HG02642 (cell line): Measurements from ENCODE around the gene CBFA2T3.

Source experiments
- ATAC-seq: cut with Tn5 transposase; IDR thresholded peaks from one replicate; pipeline ENCODE4 v1.9.1; 2021; ENCODE audit warnings: mild to moderate bottlenecking; ENCODE audit not compliant: unreplicated experiment, poor library complexity

The CBFA2T3 gene

DNA sequence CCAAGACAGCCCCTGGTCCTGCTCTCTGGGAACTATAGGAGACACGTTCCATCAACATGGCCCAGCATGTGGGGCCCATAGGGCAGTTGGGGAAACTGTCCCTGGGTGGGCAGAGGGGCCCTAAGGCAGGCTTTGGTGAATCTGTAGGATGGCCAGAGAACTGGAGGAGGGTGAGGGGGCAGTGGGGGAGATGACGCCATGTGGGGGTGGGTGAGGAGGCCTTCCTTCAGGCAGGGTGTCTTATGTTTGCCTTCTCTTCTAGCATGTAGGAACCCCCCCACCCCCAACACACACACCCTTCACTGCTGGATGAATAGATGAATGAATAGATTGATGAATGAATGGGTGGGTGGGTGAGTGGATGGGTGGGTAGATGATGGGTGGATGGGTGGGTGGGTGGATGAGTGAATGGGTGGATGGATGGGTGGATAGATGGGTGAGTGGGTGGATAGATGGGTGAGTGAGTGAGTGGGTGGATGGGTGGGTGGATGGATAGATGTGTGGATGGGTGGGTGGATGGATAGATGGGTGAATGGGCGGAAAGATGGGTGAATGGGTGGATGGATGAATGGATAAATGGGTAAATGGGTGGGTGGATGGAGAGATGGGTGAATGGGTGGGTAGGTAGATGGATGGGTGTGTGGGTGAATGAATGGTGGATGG lies 2.5 kb upstream of the CBFA2T3 start:
- no peak for ATAC-seq

DNA sequence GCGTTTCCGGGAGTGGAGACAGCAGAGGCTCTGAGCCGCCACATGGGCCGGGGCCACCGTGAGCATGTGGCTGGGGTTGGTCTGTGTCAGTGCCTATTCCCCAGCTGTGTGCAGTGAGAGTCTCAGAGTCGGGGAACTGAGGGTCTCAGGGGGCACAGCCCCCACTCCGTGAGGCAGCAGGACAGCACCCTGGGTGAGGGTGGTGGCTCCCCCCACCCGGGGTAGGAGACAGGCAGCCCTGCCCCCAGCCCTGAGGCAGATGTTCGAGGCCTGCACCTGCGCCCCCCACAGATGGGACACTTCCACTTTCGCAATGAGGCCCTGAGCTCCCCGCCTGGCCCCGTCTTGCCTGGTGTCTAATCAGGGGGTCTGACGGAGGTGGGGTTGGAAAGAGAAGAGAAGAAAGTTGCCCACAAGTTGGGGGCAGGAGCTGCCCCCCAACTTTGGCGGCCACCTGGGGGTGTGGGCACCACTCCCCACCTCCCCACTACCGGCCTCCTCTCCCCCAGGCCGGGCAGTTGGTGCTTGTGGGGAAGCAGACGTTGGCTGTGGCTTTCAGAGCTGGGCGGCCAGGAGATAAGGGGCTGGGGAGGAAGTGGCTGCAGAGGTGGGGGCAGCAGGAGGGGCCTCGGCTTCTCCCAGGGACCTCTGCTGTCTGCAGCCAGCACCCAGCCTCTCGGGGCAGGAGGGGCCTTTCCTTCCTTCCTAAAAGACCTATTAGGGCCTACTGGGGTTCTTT lies 1.8 kb upstream of the CBFA2T3 start:
- ATAC-seq, result peak; percentile 39

DNA sequence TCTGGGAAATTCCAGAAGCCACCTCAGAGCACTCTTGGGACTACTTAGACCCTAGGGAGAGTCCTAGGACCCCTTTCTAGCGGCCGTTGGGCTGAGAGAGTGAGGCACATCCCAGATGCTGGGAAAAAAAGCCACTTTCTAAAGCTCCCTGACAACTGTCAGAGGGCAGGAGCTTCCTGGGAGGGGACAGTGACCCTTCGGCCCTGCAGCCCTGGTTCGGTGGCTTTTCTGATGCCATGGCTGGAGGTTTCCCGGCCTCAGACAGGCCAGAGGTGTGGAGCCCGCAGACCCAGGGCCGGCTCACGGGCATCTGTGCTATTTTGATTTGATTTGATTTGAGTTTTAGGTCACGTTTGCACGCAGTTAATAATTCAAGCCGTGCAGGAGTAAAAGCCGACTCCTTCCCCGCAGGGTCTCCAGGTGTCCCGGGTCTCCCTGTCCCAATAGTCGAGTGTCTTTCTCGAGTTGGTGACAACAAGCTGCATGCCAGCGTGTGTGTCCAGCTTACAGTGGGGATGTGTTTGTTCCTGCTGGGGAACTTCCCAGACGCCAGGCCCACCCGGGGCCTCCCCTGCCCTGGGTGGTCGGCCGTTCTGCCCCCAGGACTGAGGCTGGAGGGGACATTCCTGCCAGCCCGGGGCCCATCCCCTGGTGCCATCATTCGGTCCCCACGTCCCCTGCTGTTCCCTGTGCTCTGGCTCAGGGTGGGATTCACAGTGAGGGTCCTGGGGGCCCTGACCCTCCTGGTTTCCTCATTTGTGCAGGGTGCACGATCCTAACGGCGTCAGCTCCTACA lies 1.0 kb upstream of the CBFA2T3 start:
- no peak for ATAC-seq

DNA sequence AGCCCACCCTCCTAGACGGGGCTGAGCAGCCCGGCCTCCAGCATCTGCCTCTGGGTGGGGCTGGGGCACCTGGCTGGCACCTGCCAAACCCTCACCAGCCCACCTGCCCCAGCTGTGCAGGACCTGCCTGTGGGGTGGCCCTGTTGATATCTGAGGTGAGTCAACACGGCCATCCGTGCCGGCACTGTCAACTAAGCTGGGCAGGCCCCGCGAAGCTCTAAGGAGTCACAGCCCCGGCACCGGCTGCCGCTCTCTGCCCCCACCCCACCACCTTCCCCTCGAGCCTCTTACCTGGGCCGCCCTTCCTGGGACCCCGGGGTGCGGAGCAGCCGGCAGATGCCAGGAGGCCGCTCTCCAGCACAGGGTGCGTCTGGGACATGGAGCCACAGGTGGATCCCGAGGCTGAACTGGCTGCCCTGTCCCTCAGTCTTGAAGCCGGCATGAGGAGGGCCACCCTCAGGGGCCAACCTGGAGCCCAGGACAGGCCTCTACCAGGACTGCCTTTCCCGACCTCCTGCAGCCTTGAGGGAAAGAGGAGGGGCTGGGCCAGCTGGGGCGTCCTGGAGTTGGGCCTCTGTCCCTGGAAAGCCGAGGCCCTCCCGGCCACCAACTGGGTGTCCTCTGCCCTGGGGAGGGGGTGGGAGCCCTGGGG lies 515 bp downstream of the CBFA2T3 start:
- no peak for ATAC-seq

DNA sequence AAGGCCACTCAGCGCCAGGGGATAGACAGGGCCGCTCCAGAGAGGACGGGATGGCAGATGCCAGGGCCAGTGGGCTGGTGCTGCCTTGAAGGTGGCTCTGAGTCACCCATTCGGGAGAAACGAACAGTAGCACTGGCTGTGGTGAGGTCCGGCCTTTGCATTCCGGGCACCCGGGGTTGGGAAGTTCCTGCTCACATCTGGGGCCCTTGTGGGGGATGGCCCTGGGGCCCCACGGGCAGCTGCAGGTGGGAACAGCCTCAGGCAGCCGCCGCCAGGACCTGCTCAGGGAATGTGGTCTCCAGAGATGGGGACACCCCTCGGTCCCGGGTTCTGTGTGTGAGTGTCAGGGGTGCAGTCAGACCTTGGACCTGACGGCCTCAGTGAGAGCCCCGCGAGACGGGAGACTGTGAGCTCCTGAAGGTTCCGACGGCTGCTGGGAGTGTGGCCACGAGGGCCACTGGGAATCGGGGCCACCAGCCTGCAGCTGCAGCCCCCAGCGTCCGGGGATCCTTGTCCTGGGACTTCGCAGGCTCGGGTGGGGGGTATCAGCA lies 1.4 kb downstream of the CBFA2T3 start:
- no peak for ATAC-seq

DNA sequence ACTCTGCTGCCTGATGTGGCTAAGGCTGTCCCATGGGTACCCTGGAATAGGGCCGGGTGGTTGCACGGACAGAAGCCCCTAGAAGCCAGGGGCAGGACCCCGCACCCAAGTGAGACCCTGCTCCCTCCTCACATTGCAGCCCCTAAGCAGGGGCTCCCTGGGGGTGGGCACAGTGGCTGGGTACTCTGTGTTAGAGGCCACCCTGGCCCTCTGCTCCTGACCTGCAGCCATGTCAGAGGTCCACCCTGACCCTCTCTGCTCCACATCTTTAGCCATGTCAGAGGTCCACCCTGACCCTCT lies 2.1 kb downstream of the CBFA2T3 start:
- no peak for ATAC-seq

DNA sequence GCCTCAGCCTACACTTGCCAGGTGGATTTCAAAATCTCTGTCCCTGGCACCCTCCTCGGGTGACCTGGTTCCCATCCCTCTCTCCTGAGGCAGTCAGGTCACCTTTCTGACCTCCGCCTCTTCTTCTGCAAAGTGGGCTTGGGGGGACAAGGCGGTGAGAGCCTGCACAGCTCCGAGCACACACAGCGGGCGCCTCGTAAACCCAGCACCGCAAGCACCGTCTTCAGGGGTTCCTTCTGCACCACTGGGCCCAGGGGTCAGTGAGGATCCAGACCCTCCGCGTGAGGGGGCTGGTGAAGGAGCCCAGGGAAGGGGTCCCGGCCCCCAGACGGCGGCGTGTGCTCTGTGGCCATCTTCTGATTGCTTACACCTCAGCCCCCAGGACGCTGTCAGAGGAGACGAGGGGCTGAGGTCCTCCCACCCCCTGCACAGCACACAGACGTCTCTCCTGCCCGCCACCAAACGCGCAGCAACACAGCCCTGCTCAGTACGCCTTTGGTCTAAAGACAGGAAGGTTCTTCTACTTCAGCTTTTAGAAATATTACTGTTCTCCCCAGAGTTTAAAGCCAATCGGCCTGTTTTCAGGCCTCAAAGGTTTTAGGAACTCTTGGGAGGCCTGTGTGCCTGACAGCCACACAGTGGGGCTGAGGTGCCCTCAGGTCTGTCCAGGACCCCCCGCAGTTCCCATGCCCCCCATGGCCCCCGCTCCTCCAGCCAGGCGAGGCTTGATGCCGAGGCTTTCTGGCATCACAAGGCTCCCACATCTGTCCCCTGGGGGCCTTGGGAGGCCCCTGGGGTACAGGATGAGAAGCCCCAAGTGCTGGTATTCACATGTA lies 2.7 kb downstream of the CBFA2T3 start:
- ATAC-seq, result no peak

DNA sequence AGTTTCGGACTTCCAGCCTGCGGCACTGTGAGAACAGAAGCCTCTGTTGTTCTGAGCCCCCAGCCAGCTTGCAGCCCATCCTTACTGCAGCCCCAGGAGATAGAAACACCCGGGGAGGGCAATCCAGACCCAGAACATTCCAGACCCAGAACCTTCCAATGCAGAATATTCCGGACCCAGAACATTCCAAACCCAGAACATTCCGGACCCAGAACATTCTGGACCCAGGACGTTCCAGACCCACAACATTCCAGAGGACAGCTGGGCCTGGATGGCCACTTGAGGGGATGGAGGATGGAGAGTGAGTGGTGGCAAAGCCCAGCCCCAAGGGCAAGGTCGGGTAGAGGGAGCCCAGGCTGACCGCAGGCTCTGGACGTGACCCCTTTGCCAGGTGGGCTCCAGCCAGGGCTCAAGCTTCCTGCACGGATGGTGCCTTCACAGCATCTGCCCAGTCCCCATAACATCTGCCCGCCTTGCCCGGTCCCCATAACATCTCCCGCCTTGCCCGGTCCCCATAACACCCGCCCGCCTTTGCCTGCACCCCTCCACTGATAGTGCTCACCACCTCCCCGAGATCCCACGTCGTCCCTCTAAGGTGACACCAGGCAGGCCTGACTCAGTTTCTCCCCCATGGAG lies 3.5 kb downstream of the CBFA2T3 start:
- no peak for ATAC-seq

DNA sequence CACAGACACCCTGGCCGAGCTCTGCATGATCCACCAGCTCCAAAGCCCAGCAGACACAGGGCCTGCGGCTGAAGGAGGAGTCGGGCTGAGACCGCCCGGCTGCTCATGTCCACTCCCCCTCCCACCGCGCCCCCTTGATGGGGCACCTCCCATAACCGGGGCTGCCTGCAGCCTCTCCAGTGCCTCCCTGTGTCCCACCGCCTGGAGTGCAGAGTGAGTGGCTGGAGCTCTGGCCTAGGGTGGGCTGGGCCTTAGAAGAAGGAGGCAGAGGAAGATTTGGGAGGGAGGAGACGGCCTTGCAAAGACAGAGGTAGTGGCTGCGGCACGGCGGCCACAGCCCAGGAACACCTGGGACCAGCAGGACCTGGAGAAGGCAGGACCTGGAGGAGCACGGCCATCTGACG lies 4.0 kb downstream of the CBFA2T3 start:
- ATAC-seq, result no peak

DNA sequence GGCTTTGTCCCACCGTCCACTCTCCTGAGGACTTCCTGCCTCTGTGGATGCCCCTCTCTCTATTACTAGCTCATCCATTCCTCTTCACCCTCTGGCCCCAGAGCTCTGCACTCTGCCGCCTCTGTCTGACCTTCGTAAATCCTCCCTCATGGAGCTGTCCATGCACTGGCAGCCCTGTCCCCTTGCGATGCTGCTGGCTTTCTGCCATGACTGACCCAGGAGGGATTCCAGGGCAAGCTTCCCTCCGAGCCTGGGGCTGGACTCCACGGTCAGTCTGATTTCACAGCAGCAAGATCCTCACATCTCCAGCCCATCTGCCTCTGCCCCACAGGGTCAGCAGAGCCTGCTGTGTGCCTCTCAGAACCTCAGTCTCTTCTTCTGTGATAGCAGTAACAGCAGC lies 4.7 kb downstream of the CBFA2T3 start:
- ATAC-seq, result no peak

DNA sequence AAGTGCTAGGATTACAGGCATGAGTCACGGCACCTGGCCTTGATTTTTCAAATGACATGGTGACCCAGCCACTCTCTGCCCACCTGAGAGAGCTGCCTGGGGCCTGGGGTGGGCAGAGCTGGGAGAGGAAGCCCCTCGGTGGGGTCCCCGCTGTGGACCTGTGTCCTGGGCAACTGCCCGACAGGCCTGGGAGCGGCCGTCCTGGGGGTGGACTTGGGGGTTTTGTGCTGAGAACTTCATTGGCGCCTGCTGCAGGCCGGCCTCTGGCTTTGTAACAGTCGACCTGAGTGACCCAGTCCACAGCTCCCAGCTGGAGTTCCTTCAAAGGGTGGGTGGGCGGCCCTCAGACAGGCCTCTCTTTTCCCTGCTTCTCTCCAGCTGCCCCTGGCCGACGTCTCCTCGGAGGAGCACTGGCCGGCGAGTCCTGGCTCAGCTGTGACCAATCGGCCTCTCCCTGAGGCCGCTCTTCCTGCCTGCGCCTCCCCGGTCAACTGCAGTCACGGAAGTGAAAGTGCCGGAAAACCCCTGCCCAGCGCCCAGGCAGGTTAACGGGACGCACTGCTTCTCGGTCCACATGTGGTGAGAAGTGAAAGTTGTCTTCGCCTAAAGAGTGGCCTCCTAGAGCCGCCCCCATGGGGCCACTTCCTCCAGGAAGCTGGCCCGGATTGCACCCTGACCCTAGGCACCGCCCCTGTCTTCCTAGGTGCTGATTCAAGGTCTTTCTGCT lies 5.5 kb downstream of the CBFA2T3 start:
- no peak for ATAC-seq

DNA sequence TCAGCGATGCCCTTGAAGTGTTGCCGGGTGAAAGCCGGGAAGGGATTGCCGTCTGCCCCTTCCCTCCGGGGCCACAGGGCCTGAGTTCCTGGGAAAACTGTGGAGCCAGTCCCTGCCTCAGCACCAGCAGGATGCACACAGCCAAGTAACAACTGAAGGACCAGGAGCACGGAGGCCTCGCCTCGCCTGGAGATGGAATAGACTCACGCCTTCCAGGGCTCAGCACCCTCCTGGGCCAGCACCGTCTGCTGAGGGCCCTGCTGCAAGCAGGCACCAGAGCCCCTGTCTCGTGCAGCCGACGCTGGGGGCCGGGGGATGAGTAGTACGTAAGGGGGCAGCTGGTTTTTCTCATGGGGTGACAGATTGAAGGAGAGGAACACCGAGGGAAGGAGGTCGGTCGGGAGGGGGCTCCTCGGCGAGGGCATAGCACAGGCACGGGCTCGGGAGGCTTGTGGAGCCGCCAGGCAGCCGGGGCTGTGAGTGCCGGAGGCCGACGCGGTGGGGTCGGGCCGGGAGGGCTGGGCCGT lies 6.4 kb downstream of the CBFA2T3 start:
- no peak for ATAC-seq

DNA sequence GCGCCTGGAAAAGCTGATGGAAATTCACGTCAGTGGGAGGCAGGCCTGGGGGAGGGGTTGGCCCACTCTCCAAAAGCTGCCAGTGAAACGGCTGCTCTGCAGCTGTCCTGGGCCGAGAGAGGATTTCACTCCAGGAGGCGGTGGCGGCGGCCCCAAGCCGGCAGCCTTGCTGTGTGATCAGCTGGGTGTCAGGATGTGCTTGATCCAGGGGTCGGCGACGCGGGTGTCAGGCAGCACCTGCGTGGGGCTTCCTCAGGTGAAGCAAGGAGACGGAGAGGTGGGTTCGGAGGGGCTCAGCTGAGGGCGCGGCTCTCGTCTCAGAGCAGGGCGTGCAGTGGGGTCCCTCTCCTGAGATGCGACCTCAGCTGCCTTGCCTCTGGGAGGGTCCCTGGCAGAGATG lies 7.0 kb downstream of the CBFA2T3 start:
- no peak for ATAC-seq

DNA sequence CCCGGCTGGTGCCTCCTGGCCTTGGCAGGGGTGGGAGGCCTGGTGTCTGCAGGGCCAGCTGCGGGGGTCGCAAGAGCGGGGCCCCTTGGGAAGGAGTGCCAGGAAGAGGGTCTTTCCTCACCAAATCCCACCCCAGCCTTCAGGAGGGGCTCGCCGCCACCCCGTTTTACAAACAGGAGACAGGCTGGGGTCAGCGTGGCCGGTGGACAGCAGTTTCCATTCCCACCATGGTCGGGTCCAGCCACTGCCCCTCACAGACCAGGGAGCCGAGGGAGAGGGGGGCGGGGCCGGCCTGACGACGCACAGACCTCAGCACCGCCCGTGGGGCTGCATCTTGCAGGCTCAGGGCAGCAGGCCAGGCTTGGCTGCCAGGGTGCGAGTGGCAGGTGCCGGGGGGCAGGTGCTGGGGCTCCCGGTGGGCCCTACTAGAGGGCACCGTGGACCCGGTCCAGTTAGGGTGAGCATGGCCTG lies 7.6 kb downstream of the CBFA2T3 start:
- ATAC-seq, result no peak

DNA sequence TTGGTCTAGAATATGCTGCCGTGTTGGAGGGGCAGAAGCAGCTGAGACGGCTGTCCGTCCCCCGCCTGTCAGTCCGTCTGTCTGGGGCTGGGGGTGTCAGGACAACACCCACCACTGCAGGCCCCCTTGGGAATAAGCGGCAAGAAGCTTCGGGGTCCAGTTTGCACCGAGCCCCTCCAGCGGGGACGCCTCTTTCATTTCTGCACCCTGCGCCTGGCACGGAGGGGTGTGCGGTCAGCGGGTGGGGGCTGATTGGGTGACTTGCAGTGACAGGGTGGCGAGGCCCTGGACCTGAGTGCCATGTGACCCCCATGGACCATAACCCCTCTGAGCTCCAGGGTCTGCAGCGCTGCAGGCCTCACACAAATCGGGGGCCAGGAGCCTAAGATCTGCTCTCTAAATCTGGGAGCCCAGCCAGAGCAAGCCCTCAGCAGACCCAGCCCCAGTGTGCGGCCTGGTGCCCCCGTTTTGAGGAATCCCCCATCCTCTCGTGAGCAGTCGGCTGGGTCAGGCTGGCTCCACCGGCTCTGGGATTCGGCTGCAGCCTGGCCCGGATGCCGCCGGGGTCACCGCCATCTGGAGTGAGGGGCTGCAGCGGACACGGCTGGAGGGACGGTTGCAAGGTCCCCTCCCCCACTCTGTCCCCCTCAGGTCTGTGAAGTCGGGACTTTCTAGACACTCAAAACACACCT lies 8.3 kb downstream of the CBFA2T3 start:
- ATAC-seq, result peak; percentile 4

DNA sequence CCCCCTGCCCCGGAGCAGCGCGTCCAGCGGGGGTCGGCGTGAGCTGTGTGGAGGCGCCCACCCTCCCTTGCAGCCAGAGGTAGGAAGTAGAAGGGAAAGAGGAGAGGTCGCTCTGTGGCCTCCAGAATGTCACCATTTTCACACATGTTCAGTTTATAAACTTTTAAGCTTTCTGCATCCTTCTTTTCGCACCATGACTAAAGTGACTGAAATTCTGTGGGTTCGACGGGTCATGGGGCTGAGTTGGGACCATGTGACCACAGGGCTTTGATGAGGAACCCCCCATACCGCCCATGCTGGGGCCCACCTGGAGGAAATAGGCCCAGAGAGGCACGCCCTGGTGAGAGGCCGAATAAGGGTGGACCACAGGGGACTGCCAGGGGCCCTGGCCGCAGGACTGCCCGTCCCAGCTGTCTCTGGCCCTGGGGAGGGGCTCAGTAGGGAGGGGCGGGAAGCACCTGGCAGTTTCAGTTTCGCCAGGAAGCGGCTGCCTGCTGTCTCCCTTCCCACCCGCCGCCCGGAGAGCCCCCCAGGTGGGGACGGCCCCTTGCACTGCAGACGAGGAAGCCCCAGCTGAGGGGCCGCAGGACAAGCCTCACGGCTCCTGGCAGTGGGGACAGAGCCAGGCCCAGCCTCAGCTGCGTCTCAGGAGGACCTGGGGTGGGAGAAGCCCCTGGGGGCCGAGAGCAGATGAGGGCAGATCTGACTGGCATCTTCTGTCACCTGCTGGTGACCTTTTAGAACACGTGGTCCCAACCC lies 9.0 kb downstream of the CBFA2T3 start:
- ATAC-seq, result peak; percentile 66
